GM10847 (cell line): Measurements from ENCODE around the gene GEMIN2.

Source experiments
- POLR2A ChIP-seq: IDR thresholded peaks from 2 replicates; pipeline ENCODE4 v1.6.1; 2011; ENCODE audit not compliant: insufficient read length; ENCODE audit errors: extremely low read depth

Gene GEMIN2

DNA sequence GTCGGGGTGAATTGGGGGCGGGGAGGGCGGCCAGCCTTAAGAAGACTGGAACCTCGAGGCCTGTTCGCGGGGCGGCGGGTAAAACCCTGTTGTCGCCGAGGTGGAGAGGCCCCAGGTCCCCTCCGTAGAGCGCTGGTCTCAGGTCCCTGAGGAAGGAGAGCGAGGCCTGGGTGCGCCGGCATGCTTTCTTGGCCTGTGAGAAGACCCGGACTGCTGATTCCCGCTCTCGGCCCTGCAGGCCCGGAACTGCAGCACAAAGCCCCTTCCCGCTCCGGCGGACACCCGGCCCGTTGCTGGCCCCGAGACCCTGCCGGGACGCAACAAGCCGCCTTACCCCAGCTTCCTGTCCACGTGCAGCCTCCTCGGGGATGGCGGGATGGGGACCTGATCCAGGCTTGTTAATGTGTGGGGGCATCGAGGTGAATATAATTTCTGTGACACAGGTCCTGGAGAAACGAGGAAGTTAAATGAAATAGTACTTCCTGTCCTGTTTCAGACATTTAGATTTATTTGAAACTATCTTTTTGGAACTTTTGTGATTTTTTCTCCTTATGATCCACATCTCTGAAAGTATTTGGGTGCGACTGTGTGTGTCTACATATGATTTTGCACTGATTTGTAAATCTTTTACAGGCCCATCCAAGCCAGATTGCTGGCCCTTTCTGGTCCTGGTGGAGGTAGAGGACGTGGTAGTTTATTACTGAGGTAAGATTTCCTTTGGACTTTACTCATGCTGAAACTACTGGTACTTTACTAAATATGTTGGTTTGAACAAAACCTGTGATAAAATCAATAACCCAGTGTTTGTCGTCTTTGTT is 61.5 kb downstream of the GEMIN2 start:
- no peak for TF ChIP-seq POLR2A

DNA sequence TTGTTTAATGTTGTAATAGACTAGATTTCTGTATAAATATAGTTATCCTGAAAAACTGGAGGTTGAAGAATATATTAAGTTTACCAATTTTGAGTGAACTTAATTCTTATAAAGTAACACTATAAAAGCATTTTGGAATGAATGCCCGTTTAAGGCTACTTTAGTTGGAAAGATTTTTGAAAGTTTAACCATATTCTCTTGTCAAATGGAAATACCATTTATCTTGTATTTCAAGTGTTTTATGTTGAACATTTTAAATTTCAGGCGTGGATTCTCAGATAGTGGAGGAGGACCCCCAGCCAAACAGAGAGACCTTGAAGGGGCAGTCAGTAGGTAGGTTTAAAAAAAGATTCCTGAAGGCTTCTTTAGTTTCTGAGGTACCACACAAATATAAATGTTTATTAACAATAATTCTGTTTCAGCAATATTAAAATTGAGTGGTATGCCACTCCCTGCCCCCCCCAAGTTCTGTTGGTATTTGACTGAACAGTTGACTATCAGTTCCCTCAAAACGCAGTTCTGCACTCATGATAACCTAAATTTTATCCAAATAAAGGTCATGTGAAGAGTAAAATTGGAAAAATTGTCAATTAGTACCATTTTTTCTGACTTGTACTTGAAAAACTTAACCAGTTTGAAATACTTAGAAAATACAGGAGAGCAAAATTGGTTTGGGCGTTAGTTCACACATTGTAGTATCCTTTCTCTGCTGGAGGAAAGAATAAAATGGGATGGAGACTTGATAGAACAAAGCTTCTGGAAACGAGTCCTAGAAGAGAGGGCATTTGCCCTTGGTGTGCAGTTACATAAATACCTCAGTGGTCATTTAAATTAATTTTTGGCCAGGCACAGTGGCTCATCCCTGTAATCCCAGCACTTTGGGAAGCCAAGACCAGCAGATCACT is 62.4 kb downstream of the GEMIN2 start:
- no peak for TF ChIP-seq POLR2A

DNA sequence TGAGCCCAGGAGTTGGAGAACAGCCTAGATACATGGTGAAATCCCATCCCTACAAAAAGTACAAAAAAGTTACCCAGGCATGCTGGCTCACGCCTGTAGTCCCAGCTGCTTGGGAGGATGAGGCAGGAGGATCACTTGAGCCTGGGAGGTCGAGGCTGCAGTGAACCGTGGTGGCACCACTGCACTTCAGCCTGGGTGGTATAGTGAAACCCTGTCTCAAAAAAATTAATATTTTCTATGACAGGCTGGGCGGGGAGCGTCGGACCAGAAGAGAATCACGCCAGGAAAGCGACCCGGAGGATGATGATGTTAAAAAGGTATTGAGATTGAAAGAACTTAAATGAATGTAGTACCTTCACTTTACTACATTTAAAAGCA is 63.0 kb downstream of the GEMIN2 start:
- TF ChIP-seq POLR2A: no peak

DNA sequence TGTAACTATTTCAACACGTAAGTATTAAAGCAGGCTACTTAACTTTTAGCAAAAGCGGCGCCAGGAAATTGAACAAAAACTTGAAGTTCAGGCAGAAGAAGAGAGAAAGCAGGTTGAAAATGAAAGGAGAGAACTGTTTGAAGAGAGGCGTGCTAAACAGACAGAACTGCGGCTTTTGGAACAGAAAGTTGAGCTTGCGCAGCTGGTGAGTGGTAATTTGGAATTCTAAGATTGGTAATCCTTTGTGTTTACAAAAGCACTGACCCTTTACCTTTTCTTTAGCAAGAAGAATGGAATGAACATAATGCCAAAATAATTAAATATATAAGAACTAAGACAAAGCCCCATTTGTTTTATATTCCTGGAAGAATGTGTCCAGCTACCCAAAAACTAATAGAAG is 64.9 kb downstream of the GEMIN2 start:
- no peak for TF ChIP-seq POLR2A

DNA sequence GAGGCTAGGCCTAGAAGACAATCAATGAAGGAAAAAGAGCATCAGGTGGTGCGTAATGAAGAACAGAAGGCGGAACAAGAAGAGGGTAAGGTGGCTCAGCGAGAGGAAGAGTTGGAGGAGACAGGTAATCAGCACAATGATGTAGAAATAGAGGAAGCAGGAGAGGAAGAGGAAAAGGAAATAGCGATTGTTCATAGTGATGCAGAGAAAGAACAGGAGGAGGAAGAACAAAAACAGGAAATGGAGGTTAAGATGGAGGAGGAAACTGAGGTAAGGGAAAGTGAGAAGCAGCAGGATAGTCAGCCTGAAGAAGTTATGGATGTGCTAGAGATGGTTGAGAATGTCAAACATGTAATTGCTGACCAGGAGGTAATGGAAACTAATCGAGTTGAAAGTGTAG is 66.4 kb downstream of the GEMIN2 start:
- no peak for TF ChIP-seq POLR2A

DNA sequence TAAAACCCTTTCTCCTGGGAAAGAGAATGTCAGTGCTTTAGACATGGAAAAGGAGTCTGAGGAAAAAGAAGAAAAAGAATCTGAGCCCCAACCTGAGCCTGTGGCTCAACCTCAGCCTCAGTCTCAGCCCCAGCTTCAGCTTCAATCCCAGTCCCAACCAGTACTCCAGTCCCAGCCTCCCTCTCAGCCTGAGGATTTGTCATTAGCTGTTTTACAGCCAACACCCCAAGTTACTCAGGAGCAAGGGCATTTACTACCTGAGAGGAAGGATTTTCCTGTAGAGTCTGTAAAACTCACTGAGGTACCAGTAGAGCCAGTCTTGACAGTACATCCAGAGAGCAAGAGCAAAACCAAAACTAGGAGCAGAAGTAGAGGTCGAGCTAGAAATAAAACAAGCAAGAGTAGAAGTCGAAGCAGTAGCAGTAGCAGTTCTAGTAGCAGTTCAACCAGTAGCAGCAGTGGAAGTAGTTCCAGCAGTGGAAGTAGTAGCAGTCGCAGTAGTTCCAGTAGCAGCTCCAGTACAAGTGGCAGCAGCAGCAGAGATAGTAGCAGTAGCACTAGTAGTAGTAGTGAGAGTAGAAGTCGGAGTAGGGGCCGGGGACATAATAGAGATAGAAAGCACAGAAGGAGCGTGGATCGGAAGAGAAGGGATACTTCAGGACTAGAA is 67.0 kb downstream of the GEMIN2 start:
- TF ChIP-seq POLR2A: no peak

DNA sequence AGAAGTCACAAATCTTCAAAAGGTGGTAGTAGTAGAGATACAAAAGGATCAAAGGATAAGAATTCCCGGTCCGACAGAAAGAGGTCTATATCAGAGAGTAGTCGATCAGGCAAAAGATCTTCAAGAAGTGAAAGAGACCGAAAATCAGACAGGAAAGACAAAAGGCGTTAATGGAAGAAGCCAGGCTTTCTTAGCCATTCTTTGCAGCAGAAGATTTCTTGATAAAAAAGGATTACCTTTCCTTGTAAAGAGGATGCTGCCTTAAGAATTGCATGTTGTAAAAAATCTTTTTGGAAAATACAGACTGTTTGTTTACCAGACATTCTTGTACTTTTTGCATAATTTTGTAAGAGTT is 67.5 kb downstream of the GEMIN2 start:
- TF ChIP-seq POLR2A: no peak

DNA sequence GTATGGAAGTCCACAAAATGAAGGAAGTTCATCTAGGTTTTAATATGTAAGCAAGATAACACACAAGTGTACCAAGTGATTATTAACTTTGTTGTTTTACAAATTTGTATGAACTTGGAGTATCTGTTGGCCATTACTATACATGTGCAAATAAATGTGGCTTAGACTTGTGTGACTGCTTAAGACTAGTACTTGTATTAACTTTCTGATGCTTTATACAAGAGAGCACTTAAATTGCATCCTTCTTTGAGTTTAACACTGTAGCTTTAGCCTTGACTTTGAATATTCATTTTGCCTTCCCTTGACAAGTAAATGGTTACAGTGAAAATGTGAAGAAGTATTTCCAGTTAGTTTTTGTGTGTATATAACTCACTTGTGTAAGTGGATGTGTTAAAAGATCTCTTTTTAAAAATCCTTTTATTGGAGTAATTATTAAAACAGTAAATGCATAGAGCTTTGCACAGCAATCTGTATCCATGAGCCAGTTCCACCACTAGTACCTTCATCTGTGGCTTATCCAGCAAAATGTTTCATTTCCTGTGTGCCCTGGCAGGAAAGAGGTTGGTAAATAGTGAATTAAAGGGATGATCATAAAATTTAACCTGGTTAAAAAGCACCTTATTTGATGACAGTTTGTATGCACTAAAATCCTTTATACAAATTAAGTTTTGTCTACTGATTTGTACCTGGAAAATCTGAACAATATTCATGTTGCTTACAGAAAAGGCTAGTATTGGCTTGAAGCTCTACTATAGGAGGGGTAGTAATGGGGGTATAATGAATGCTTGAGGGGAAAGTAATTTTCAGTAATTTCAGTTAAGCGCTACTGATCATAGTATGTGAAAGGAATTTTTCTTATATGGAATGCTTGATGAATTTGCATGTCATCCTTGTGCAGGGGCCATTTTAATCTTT is 68.9 kb downstream of the GEMIN2 start:
- no peak for TF ChIP-seq POLR2A

DNA sequence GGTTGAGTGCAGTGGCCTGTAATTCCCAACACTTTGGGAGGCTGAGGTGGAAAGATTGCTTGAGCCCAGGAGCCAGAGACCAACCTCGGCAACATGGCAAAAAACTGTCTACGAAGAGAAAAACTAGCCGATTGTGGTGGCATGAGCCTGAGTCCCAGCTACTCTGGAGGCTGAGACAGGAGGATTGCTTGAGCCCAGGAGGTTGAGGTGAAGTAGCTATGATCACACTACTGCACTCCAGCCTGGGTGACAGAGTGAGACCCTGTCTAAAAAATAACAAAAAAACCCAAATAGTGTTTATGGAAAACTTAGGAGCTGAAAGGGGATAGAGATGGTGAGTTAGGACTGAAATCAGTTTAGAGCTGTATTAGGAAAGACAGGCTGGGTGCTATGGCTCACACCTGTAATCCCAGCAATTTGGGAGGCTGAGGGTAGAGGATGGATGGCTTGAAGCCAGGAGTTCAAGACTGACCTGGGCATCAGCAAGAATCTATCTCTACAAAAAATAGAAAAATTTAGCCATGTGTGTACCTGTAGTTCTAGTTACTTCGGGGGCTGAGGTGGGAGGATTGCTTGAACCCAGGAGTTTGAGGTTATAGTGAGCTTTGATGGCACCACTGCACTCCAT is 70.6 kb downstream of the GEMIN2 start:
- no peak for TF ChIP-seq POLR2A

DNA sequence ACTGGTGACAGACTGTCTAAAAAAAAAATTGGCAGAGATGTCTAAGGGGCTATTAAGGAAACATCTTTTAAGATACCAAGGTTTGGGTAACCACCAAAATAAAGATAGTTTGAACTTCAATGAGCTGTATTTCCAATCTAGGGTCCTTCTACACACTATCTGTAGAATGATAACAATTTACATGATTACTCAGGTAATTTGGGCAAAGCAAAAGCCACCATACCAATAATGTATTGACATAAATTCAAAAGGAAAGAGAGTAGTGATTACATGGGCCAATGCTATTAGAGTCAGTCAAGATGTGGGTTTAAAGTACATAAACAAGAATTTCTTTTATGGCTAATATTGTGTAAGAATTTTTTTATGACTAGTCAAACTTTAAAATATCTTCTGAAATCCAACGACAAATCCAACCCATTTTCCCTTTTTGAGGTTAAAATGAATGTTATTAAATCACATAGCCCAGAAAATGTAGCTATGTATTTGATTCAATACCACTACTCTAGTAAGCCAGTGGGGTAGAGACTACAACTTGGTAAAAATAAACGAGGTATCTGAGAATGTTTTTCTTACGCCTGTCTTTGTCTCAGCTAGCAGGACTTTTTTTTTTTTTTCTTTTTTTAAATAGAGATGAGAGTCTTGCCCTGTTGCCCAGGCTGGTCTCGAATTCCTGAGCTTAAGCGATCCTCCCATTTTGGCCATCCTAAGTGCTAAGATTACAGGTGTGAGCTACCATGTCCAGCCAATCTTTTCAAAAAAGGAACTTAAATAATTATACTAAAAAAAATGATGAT is 71.3 kb downstream of the GEMIN2 start:
- no peak for TF ChIP-seq POLR2A
